ENCODE results near the gene KRT15. TPM values are rescaled to one million over a fixed set of nuclear protein-coding genes. Genes with fewer than 3 reads are reported as not detected.

KRT15 gene
- total and polyA plus RNA-seq, 2 of the 8 experiments (the other 6 are each of a cell fraction or from before 2014, with no cell fraction given), result 0.11 to 0.13 TPM

DNA sequence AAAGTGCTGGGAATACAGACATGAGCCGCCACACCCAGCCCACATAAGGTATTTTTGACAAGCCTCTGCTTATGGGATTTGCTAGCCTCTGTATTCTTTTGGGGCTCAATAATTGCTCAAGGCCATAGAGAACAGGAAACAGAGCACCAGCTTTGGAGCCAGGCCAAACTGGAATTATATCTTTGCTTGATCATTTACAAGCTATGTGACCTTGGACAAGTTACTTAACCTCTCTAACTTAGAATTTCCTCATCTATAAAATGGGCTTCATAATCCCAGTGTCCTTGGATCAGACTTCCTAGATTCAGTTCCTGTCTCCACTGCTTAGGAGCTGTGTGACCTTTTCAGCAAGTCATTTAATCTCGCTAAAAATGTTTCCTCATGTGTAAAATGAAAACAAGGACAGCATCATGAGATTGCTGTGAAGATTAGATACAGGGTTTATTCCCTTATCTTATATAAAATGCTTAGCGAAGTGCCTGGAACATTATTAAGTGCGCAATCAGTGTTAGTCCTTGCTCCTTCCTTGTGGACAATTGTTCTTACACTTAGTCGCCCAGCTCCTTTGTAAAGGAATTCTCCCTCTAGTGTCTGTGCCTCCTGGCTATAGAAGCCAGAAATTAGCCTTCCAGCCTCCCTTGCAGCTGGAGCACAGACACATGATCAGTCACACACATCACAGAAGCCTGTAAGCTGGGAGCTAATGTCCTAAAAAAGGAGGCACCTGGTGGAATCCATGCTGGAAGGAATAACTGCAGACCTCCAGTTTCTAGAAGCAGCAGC lies 36.6 kb upstream of the KRT15 start:
- no peaks in the 10 kb centered on the region for H3K79me2 ChIP-seq (ENCODE audit: control insufficient read depth in 1 of 2, insufficient read depth in 2 of 2, low read length in 2 of 2)
- H3K4ac ChIP-seq (replicated peaks; ENCODE audit: insufficient read length, low read depth, low read length), result no peak overlapping the region
- H3K4me2 ChIP-seq (ENCODE audit: insufficient read depth in 1 of 2, low read depth in 2 of 2, low read length in 2 of 2), result no peak overlapping the region
- no peak overlapping the region for H2AK5ac ChIP-seq (ENCODE audit: low read depth, low read length)
- H3K9me3 ChIP-seq (ENCODE audit: insufficient read depth in 2 of 2, low read depth in 1 of 2, low read length in 1 of 2), result no peaks in the 10 kb centered on the region
- DNase-seq (ENCODE audit: low read depth in 1 of 2, low spot score in 2 of 2) (no peak), FAIRE-seq (no peak)
- no peaks in the 10 kb centered on the region; a peak in 2 of 7 replicates for H3K27me3 ChIP-seq (replicated peaks in 1 of 4; ENCODE audit: control insufficient read depth in 3 of 4, extremely low read depth in 1 of 4, insufficient read depth in 3 of 4, low read length in 3 of 4)
- no peak overlapping the region for H3K27ac ChIP-seq (ENCODE audit: low read depth, low read length)
- no peak overlapping the region for H2BK12ac ChIP-seq (ENCODE audit: low read depth, low read length)
- H3K79me1 ChIP-seq (ENCODE audit: low read depth, low read length), result no peaks in the 10 kb centered on the region
- H2BK15ac ChIP-seq (ENCODE audit: low read length), result no peak overlapping the region
- H3K23me2 ChIP-seq (ENCODE audit: low read depth, low read length), result no peaks in the 10 kb centered on the region; the same call in 1 of the 2 replicates
- H3K4me1 ChIP-seq (replicated peaks in 1 of 4; ENCODE audit: control insufficient read depth in 3 of 4, insufficient read depth in 4 of 4, low read length in 3 of 4), result peaks cover 0 to 2% (median 0%) of the 10 kb centered on the region in 4 experiments; a peak in 3 of 7 replicates
- 89% methylated on average over 5 of the region's 5 CpGs; no CpG with 5 or more reads in 1 of the 2 experiments for WGBS, 2 experiments (ENCODE audit: extremely low coverage in 1 of 2, insufficient coverage in 1 of 2, insufficient read length in 1 of 2, insufficient replicate concordance in 2 of 2, low coverage in 1 of 2, low lambda C conversion rate in 2 of 2, missing lambda C conversion rate in 1 of 2)
- ChIA-PET POLR2A (ENCODE audit: partially characterized antibody) (interaction anchor here (0.6 to 1.4 kb wide), 2 partner anchors 10 to 30 kb away, joined by 4 read pairs; no protein-coding TSS in a partner anchor), CTCF (ENCODE audit: partially characterized antibody) (interaction anchor here (0.6 to 21.2 kb wide), 4 partner anchors 24 to 126 kb away, joined by 3 to 492 read pairs (median 142); no protein-coding TSS in a partner anchor)
- H4K5ac ChIP-seq (ENCODE audit: insufficient read length, low read depth, low read length), result no peak overlapping the region
- no peaks in the 10 kb centered on the region for H4K20me1 ChIP-seq (replicated peaks in 1 of 2; ENCODE audit: control insufficient read depth in 1 of 2, insufficient read depth in 2 of 2, low read length in 2 of 2)
- H3K56ac ChIP-seq (replicated peaks; ENCODE audit: insufficient read length, low read depth, low read length), result no peak overlapping the region
- H2AFZ ChIP-seq (ENCODE audit: low read length), result no peak overlapping the region
- no peak overlapping the region for H2BK20ac ChIP-seq (ENCODE audit: low read length)
- no peak overlapping the region for H2BK120ac ChIP-seq (replicated peaks; ENCODE audit: low read depth, low read length)
- no peak overlapping the region for H3K9ac ChIP-seq (replicated peaks in 1 of 4; ENCODE audit: extremely low read depth in 1 of 4, low read depth in 3 of 4, low read length in 3 of 4)
- no peak overlapping the region for H3K23ac ChIP-seq (ENCODE audit: insufficient read length)
- no peak overlapping the region for H3K14ac ChIP-seq (ENCODE audit: insufficient read length)
- no peak overlapping the region for H4K8ac ChIP-seq (ENCODE audit: extremely low read depth, insufficient read depth, low read length)
- H3K4me3 ChIP-seq (ENCODE audit: extremely low read depth in 1 of 4, insufficient read depth in 2 of 4, low read depth in 3 of 4, low read length in 4 of 4), result no peak overlapping the region
- H2BK5ac ChIP-seq (ENCODE audit: low read depth, low read length), result no peak overlapping the region
- no peaks in the 10 kb centered on the region for H3K36me3 ChIP-seq (ENCODE audit: control insufficient read depth in 2 of 4, insufficient read depth in 4 of 4, low read length in 3 of 4)
- no peak overlapping the region for H4K91ac ChIP-seq (replicated peaks; ENCODE audit: insufficient read length, low read length)
- no peak overlapping the region for H3K18ac ChIP-seq (ENCODE audit: extremely low read depth, low read length)
- TF ChIP-seq CTCF (IDR thresholded peaks at IDR 0.05; ENCODE audit: control extremely low read depth in 1 of 3, insufficient read depth in 1 of 3, low read depth in 1 of 3, low read length in 3 of 3) (no peak), CHD2 (IDR thresholded peaks at IDR 0.05; ENCODE audit: low read length) (no peak), POU5F1 (IDR thresholded peaks at IDR 0.05; ENCODE audit: low read depth, low read length) (no peak), EZH2 (IDR thresholded peaks at IDR 0.05; ENCODE audit: low read depth, low read length, severe bottlenecking) (no peak), CTBP2 (IDR thresholded peaks at IDR 0.05; ENCODE audit: borderline replicate concordance, insufficient read depth, insufficient read length, low read length) (no peak)
